ENCODE measurements around the gene CPA3.

Gene CPA3

GRCh38 chr3:148924562-148924961 lies 59.5 kb downstream of the CPA3 start:
- DNase-seq, result no peak

GRCh38 chr3:148925845-148926244 lies 60.7 kb downstream of the CPA3 start:
- no peak for DNase-seq

GRCh38 chr3:148930752-148931151 lies 65.7 kb downstream of the CPA3 start:
- no peak for DNase-seq

- DNase-seq, result no peak
These were observed 66.5 kb downstream of the CPA3 start for GRCh38 chr3:148931574-148931973.

GRCh38 chr3:148932972-148933371 lies 67.9 kb downstream of the CPA3 start:
- no peak for DNase-seq

GRCh38 chr3:148937467-148938255 lies 72.6 kb downstream of the CPA3 start:
- DNase-seq, result no peak

GRCh38 chr3:148938306-148938705 lies 73.2 kb downstream of the CPA3 start:
- no peak for DNase-seq

GRCh38 chr3:148938936-148939335 lies 73.8 kb downstream of the CPA3 start:
- DNase-seq, result no peak

GRCh38 chr3:148940983-148941382 lies 75.9 kb downstream of the CPA3 start:
- DNase-seq, result no peak

- no peak for DNase-seq
These were observed 78.6 kb downstream of the CPA3 start for GRCh38 chr3:148943506-148944205.

- no peak for DNase-seq
These were observed 80.0 kb downstream of the CPA3 start for GRCh38 chr3:148945116-148945515.

All from stimulated activated CD4-positive, alpha-beta T cell treated with anti-CD3 and anti-CD28 coated beads, Interleukin-4, amount 100 ng/mL, for 4 hours (primary cell).